GM21526 (cell line): ENCODE data around the gene MYCN.

Experiments
- ATAC-seq: cut with Tn5 transposase; IDR thresholded peaks from one replicate; pipeline ENCODE4 v1.9.1; 2021; ENCODE audit warnings: moderate library complexity; ENCODE audit not compliant: unreplicated experiment, low FRiP score

Gene MYCN

GRCh38 chr2:15930589-15931318 is 9.6 kb upstream of the MYCN start:
- ATAC-seq: no peak

- ATAC-seq: no peak
Observed at GRCh38 chr2:15931319-15931890, 8.9 kb upstream of the MYCN start.

GRCh38 chr2:15931950-15932349 is 8.4 kb upstream of the MYCN start:
- ATAC-seq: no peak

- no peak for ATAC-seq
Observed at GRCh38 chr2:15932394-15933183, 7.8 kb upstream of the MYCN start.

GRCh38 chr2:15933184-15933845 is 7.0 kb upstream of the MYCN start:
- ATAC-seq: no peak

- ATAC-seq: no peak
Observed at GRCh38 chr2:15934291-15934945, 5.9 kb upstream of the MYCN start.

GRCh38 chr2:15935189-15935588 is 5.2 kb upstream of the MYCN start:
- no peak for ATAC-seq

GRCh38 chr2:15935675-15936074 is 4.7 kb upstream of the MYCN start:
- ATAC-seq: no peak

- no peak for ATAC-seq
Observed at GRCh38 chr2:15936277-15937104, 3.9 kb upstream of the MYCN start.

GRCh38 chr2:15937105-15937881 is 3.1 kb upstream of the MYCN start:
- ATAC-seq: no peak

GRCh38 chr2:15937882-15938802 is 2.2 kb upstream of the MYCN start:
- ATAC-seq: no peak

- no peak for ATAC-seq
Observed at GRCh38 chr2:15938803-15939555, 1.4 kb upstream of the MYCN start.

- peak; percentile 80 for ATAC-seq
Observed at GRCh38 chr2:15939556-15939853, 845 bp upstream of the MYCN start.

GRCh38 chr2:15940661-15941480 is 521 bp downstream of the MYCN start:
- no peak for ATAC-seq

GRCh38 chr2:15941481-15941850 is 1.1 kb downstream of the MYCN start:
- no peak for ATAC-seq

GRCh38 chr2:15941871-15942710 is 1.7 kb downstream of the MYCN start:
- ATAC-seq: no peak
